Measurements from ENCODE around the gene COQ9.

DNA sequence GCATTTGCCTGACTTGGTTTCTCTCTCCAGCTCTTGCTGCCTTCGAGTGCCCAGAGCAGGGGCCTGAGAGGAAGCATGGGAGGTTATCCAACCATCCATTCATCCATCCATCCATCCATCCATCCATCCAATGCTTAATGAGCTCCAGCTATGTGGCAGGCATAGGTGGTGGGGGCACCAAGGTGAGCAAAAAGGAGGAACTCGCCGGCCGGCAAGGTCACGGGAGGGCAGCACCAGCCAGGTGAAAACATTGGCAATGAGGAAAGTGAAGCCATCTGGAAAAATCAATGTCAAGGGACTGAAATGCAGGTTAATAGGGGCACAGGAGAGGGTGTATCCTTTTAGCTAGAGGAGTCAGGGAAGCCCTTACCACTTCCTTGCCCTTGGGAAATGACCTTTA, 57.2 kb downstream of the COQ9 start:
- TF ChIP-seq, protein P1, sequence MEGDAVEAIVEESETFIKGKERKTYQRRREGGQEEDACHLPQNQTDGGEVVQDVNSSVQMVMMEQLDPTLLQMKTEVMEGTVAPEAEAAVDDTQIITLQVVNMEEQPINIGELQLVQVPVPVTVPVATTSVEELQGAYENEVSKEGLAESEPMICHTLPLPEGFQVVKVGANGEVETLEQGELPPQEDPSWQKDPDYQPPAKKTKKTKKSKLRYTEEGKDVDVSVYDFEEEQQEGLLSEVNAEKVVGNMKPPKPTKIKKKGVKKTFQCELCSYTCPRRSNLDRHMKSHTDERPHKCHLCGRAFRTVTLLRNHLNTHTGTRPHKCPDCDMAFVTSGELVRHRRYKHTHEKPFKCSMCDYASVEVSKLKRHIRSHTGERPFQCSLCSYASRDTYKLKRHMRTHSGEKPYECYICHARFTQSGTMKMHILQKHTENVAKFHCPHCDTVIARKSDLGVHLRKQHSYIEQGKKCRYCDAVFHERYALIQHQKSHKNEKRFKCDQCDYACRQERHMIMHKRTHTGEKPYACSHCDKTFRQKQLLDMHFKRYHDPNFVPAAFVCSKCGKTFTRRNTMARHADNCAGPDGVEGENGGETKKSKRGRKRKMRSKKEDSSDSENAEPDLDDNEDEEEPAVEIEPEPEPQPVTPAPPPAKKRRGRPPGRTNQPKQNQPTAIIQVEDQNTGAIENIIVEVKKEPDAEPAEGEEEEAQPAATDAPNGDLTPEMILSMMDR (conservative IDR thresholded peaks at IDR 0.05; ENCODE audit: low read depth, low read length), result no peak
- no peak for TF ChIP-seq EZH2 (IDR thresholded peaks at IDR 0.05; ENCODE audit: borderline replicate concordance, low read depth, low read length, poor library complexity, severe bottlenecking)

Data from A673 (cell line).